ENCODE results near the gene RGS7. TPM values are rescaled to one million over a fixed set of nuclear protein-coding genes. Genes with fewer than 3 reads are reported as not detected.
"Not testable (repeated sequence)": the region's sequence is repeated elsewhere in the genome, so short reads cannot be mapped to it uniquely, and the experiment has no call there.

The RGS7 gene
- total RNA-seq, 1 experiment from 2014 or later = 1.6 TPM

GRCh38 chr1:241229711-241230110, 127.3 kb downstream of the RGS7 start:
- in situ Hi-C loops (cut with HindIII; ENCODE audit: low pct_unique_long_range_greater_than_20kb, low sequenced_read_pairs) = no loop called here
- DNase-seq (ENCODE audit: low read depth, low spot score) = no peak

- DNase-seq (ENCODE audit: low read depth, low spot score) = no peak
- in situ Hi-C loops (cut with HindIII; ENCODE audit: low pct_unique_long_range_greater_than_20kb, low sequenced_read_pairs) = no loop called here
These were observed 127.8 kb downstream of the RGS7 start for GRCh38 chr1:241229216-241229615.

GRCh38 chr1:241228339-241228738, 128.7 kb downstream of the RGS7 start:
- in situ Hi-C loops (cut with HindIII; ENCODE audit: low pct_unique_long_range_greater_than_20kb, low sequenced_read_pairs) = no loop called here
- no peak for DNase-seq (ENCODE audit: low read depth, low spot score)

GRCh38 chr1:241225741-241226140, 131.3 kb downstream of the RGS7 start:
- DNase-seq (ENCODE audit: low read depth, low spot score) = no peak
- in situ Hi-C loops (cut with HindIII; ENCODE audit: low pct_unique_long_range_greater_than_20kb, low sequenced_read_pairs) = no loop called here

GRCh38 chr1:241224189-241224588, 132.8 kb downstream of the RGS7 start:
- DNase-seq (ENCODE audit: low read depth, low spot score); in situ Hi-C loops (cut with HindIII; ENCODE audit: low pct_unique_long_range_greater_than_20kb, low sequenced_read_pairs): not testable (repeated sequence)

GRCh38 chr1:241222813-241223212, 134.2 kb downstream of the RGS7 start:
- in situ Hi-C loops (cut with HindIII; ENCODE audit: low pct_unique_long_range_greater_than_20kb, low sequenced_read_pairs); DNase-seq (ENCODE audit: low read depth, low spot score): not testable (repeated sequence)

- DNase-seq (ENCODE audit: low read depth, low spot score) = no peak
- in situ Hi-C loops (cut with HindIII; ENCODE audit: low pct_unique_long_range_greater_than_20kb, low sequenced_read_pairs) = no loop called here
These were observed 135.7 kb downstream of the RGS7 start for GRCh38 chr1:241221319-241221718.

GRCh38 chr1:241220913-241221312, 136.1 kb downstream of the RGS7 start:
- DNase-seq (ENCODE audit: low read depth, low spot score); in situ Hi-C loops (cut with HindIII; ENCODE audit: low pct_unique_long_range_greater_than_20kb, low sequenced_read_pairs): not testable (repeated sequence)

GRCh38 chr1:241219449-241219848, 137.6 kb downstream of the RGS7 start:
- in situ Hi-C loops (cut with HindIII; ENCODE audit: low pct_unique_long_range_greater_than_20kb, low sequenced_read_pairs) = no loop called here
- no peak for DNase-seq (ENCODE audit: low read depth, low spot score)

GRCh38 chr1:241217516-241217915, 139.5 kb downstream of the RGS7 start:
- no peak for DNase-seq (ENCODE audit: low read depth, low spot score)
- in situ Hi-C loops (cut with HindIII; ENCODE audit: low pct_unique_long_range_greater_than_20kb, low sequenced_read_pairs) = no loop called here

GRCh38 chr1:241215683-241216082, 141.3 kb downstream of the RGS7 start:
- in situ Hi-C loops (cut with HindIII; ENCODE audit: low pct_unique_long_range_greater_than_20kb, low sequenced_read_pairs) = no loop called here
- DNase-seq (ENCODE audit: low read depth, low spot score) = no peak

- in situ Hi-C loops (cut with HindIII; ENCODE audit: low pct_unique_long_range_greater_than_20kb, low sequenced_read_pairs) = no loop called here
- no peak for DNase-seq (ENCODE audit: low read depth, low spot score)
These were observed 141.8 kb downstream of the RGS7 start for GRCh38 chr1:241215203-241215602.

- in situ Hi-C loops (cut with HindIII; ENCODE audit: low pct_unique_long_range_greater_than_20kb, low sequenced_read_pairs) = no loop called here
- no peak for DNase-seq (ENCODE audit: low read depth, low spot score)
These were observed 143.9 kb downstream of the RGS7 start for GRCh38 chr1:241213139-241213538.

GRCh38 chr1:241212628-241213027, 144.4 kb downstream of the RGS7 start:
- DNase-seq (ENCODE audit: low read depth, low spot score) = no peak
- in situ Hi-C loops (cut with HindIII; ENCODE audit: low pct_unique_long_range_greater_than_20kb, low sequenced_read_pairs) = no loop called here

- in situ Hi-C loops (cut with HindIII; ENCODE audit: low pct_unique_long_range_greater_than_20kb, low sequenced_read_pairs) = no loop called here
- no peak for DNase-seq (ENCODE audit: low read depth, low spot score)
These were observed 148.1 kb downstream of the RGS7 start for GRCh38 chr1:241208910-241209379.

GRCh38 chr1:241203817-241204216, 153.2 kb downstream of the RGS7 start:
- in situ Hi-C loops (cut with HindIII; ENCODE audit: low pct_unique_long_range_greater_than_20kb, low sequenced_read_pairs) = no loop called here
- DNase-seq (ENCODE audit: low read depth, low spot score) = no peak

GRCh38 chr1:241202401-241202800, 154.6 kb downstream of the RGS7 start:
- no peak for DNase-seq (ENCODE audit: low read depth, low spot score)
- in situ Hi-C loops (cut with HindIII; ENCODE audit: low pct_unique_long_range_greater_than_20kb, low sequenced_read_pairs) = no loop called here

GRCh38 chr1:241186716-241187115, 170.3 kb downstream of the RGS7 start:
- in situ Hi-C loops (cut with HindIII; ENCODE audit: low pct_unique_long_range_greater_than_20kb, low sequenced_read_pairs) = no loop called here
- peak; percentile 73 for DNase-seq (ENCODE audit: low read depth, low spot score)

- in situ Hi-C loops (cut with HindIII; ENCODE audit: low pct_unique_long_range_greater_than_20kb, low sequenced_read_pairs) = no loop called here
- DNase-seq (ENCODE audit: low read depth, low spot score) = peak; percentile 12
These were observed 175.0 kb downstream of the RGS7 start for GRCh38 chr1:241181971-241182370.

GRCh38 chr1:241181471-241181870, 175.5 kb downstream of the RGS7 start:
- peak; percentile 71 for DNase-seq (ENCODE audit: low read depth, low spot score)
- in situ Hi-C loops (cut with HindIII; ENCODE audit: low pct_unique_long_range_greater_than_20kb, low sequenced_read_pairs) = no loop called here
